HepG2 (cell line): ENCODE results near the gene CD68. TPM values are rescaled to one million over a fixed set of nuclear protein-coding genes. Genes with fewer than 3 reads are reported as not detected.

Experiments used
- CREB1 ChIP-seq, 2 experiments: fragments of 450-650 bp in 1 of 2; IDR thresholded peaks; 2 replicates each; pipeline ENCODE4 v1.6.1; 2016 to 2017; ENCODE audit warnings: control low read depth in 1 of 2, mild to moderate bottlenecking in 1 of 2, missing compliant biosample characterization in 1 of 2, missing genetic modification characterization in 1 of 2
- ERF ChIP-seq: IDR thresholded peaks from 2 replicates; pipeline ENCODE4 v1.6.1; 2018; ENCODE audit warnings: missing biosample characterization, missing genetic modification reagents
- GABPB1 ChIP-seq: IDR thresholded peaks from 2 replicates; pipeline ENCODE4 v1.6.1; 2016; ENCODE audit warnings: mild to moderate bottlenecking, missing genetic modification reagents, moderate library complexity, missing compliant biosample characterization
- HDAC2 ChIP-seq: sonication (generic); formaldehyde crosslinking; IDR thresholded peaks from 2 replicates; pipeline ENCODE4 v1.4.0; 2020; ENCODE audit warnings: missing genetic modification reagents
- HIC2 ChIP-seq: sonication (generic); formaldehyde crosslinking; IDR thresholded peaks from 2 replicates; pipeline ENCODE4 v1.9.0; 2022; ENCODE audit warnings: low read depth, missing genetic modification reagents
- MLXIP ChIP-seq: sonication (generic); formaldehyde crosslinking; IDR thresholded peaks from 2 replicates; pipeline ENCODE4 v1.9.0; 2021; ENCODE audit warnings: missing genetic modification reagents, borderline replicate concordance
- MXD4 ChIP-seq: IDR thresholded peaks from 2 replicates; pipeline ENCODE4 v1.6.1; 2016; ENCODE audit warnings: mild to moderate bottlenecking, missing biosample characterization, missing genetic modification reagents
- REST ChIP-seq, 2 experiments: IDR thresholded peaks; 2 replicates each; pipeline ENCODE4 v1.6.1; 2011 to 2012; ENCODE audit warnings: low read length in 2 of 2, borderline replicate concordance in 1 of 2, low read depth in 1 of 2, mild to moderate bottlenecking in 1 of 2, moderate library complexity in 1 of 2
- TERF1 ChIP-seq: sonication (generic); formaldehyde crosslinking; IDR thresholded peaks from 2 replicates; pipeline ENCODE4 v1.8.0; 2022; ENCODE audit warnings: mild to moderate bottlenecking, missing genetic modification reagents, moderate library complexity
- THAP8 ChIP-seq: sonication (generic); formaldehyde crosslinking; IDR thresholded peaks from 2 replicates; pipeline ENCODE4 v1.5.1; 2020; ENCODE audit warnings: missing genetic modification reagents, mild to moderate bottlenecking, borderline replicate concordance
- ZNF354B ChIP-seq: sonication (generic); formaldehyde crosslinking; IDR thresholded peaks from 2 replicates; pipeline ENCODE4 v1.8.0; 2022; ENCODE audit warnings: mild to moderate bottlenecking, missing genetic modification reagents
- polyA plus RNA-seq, 8 experiments: library from polyadenylated mRNA; depleted of rRNA in 3 of 8; stranded (reverse) in 7 of 8; unstranded in 1 of 8; fragments of >200 nt; fragmentation: Illumina TruSeq in 4 of 8; extraction: Trizol in 4 of 8; gene quantifications; 2 replicates each; pipeline versions ENCODE4 v1.2.1 to v1.2.3, GENCODE V29; 2011 to 2016; ENCODE audit warnings: low read depth in 4 of 8, missing spikeins in 1 of 8, mixed read lengths in 1 of 8; ENCODE audit not compliant: insufficient read depth in 1 of 8
- total RNA-seq, 5 experiments: library from RNA; depleted of rRNA; stranded (reverse); fragments of >200 nt; fragmentation: Illumina TruSeq; extraction: Trizol; gene quantifications; 2 replicates each; pipeline ENCODE4 v1.2.3, GENCODE V29; 2016; ENCODE audit warnings: low read depth in 1 of 5
- TF ChIP-seq, protein P1 (sequence below): sonication (generic); formaldehyde crosslinking; IDR thresholded peaks from 2 replicates; pipeline ENCODE4 v1.4.0; 2020; ENCODE audit warnings: mild to moderate bottlenecking, missing genetic modification reagents, borderline replicate concordance

Gene CD68
- total and polyA plus RNA-seq, 2 of the 13 experiments (the other 11 are each of a cell fraction or from before 2014, with no cell fraction given), result 10.3 to 104 TPM

- TF ChIP-seq REST (IDR thresholded peaks at IDR 0.05; ENCODE audit: borderline replicate concordance in 1 of 2, low read depth in 1 of 2, low read length in 2 of 2) (peak in 1 of 2 experiments; percentile 78; a peak in 2 of 4 replicates), THAP8 (CRISPR knock-in tag) (no peak), GABPB1 (peak; percentile 94), ZNF354B (CRISPR knock-in tag) (0 out of 2 replicates have a peak, but pooled peaks have one; percentile 88), ERF (peak; percentile 83), TERF1 (no peak), MXD4 (CRISPR knock-in tag) (peak; percentile 85), HIC2 (CRISPR knock-in tag) (no peak), MLXIP (peak; percentile 75; the same call in 1 of the 2 replicates), CREB1 (IDR thresholded peaks at IDR 0.05) (no peak; the same call in 1 of the 2 replicates), CREB1 (CRISPR knock-in tag; IDR thresholded peaks at IDR 0.05) (peak; percentile 75), HDAC2 (peak; percentile 4; the same call in 1 of the 2 replicates)
- TF ChIP-seq, protein P1, sequence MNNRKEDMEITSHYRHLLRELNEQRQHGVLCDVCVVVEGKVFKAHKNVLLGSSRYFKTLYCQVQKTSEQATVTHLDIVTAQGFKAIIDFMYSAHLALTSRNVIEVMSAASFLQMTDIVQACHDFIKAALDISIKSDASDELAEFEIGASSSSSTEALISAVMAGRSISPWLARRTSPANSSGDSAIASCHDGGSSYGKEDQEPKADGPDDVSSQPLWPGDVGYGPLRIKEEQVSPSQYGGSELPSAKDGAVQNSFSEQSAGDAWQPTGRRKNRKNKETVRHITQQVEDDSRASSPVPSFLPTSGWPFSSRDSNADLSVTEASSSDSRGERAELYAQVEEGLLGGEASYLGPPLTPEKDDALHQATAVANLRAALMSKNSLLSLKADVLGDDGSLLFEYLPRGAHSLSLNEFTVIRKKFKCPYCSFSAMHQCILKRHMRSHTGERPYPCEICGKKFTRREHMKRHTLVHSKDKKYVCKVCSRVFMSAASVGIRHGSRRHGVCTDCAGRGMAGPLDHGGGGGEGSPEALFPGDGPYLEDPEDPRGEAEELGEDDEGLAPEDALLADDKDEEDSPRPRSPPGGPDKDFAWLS (CRISPR knock-in tag), result no peak
These were observed 4.0 kb downstream of the CD68 start, which contains the start of gene MPDU1 (continued) for GRCh38 chr17:7583253-7584109.
